Activated T-cell treated with anti-CD3 and anti-CD28 coated beads, Interleukin-2, amount 50 U/mL, for 1 hour (primary cell): ENCODE data around the gene STAT5A.

Experiments
- DNase-seq: peaks from one replicate; pipeline ENCODE4 v3.0.0-alpha.2; 2020

The STAT5A gene

GRCh38 chr17:42270170-42270535, 18.1 kb upstream of the STAT5A start:
- no peak for DNase-seq

GRCh38 chr17:42270596-42270995, 17.7 kb upstream of the STAT5A start:
- DNase-seq, result peak; percentile 14

GRCh38 chr17:42271006-42271778, 17.1 kb upstream of the STAT5A start:
- DNase-seq, result no peak

DNA sequence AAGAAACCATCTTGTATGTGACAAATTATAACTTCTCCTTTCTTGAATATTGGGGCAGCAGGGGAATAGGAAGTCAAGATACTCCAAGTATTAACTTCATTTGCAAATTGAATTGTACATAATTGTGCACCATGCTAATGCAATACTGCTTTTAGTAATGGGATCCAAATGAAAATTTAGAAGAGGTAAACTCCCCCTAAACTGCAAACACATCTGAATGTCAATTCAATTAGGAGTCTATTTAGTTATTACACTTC, 16.6 kb upstream of the STAT5A start:
- DNase-seq, result no peak

GRCh38 chr17:42272162-42272907, 16.0 kb upstream of the STAT5A start:
- no peak for DNase-seq

GRCh38 chr17:42273474-42274252, 14.6 kb upstream of the STAT5A start:
- no peak for DNase-seq

- peak; percentile 3 for DNase-seq
Observed at GRCh38 chr17:42274253-42274542, 14.1 kb upstream of the STAT5A start.

- peak; percentile 19 for DNase-seq
Observed at GRCh38 chr17:42274812-42275526, 13.3 kb upstream of the STAT5A start.

GRCh38 chr17:42275527-42276358, 12.6 kb upstream of the STAT5A start:
- peak; percentile 68 for DNase-seq

- peak; percentile 79 for DNase-seq
Observed at GRCh38 chr17:42276359-42276608, 12.0 kb upstream of the STAT5A start, which contains the start of gene STAT5B. TSS of gene STAT5B (minus strand) at chr17:42276391. CDS start at chr17:42232127, 44,264 bp downstream.

DNA sequence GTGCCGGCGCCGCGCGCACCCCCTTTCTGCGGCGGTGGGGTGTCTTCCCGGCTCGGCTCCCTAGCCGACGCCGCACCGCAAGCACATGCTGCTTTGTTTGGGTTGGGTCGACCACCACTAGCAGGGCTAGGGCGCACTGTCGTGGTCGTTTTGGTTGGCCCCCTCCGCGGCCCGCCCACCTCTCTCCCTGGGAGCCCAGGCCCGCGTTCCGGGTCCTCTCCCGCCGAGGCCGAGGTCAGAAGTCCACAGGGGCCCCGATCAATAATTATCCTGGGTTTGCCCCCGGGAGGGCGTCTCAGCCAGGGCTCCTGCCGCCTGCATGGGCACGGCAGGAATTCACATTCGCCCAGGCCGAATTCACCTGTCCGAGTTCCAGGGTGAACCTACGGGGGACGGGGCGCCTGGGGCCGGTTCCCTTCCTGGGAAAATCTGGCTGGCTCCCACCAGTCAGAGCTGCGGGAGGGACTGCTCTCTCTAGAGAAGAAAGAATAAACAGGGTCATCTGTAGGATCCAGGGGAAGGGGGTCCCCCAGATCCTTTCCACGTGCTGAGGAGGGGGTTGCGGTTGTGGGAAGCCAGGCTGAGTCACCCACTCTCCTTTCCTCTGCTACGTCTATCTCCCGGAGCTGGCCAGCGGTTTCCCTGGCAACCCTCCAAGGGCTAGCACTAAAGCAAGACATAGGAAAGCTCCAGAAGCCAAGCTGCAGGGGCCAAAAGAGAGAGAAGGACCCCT, 11.5 kb upstream of the STAT5A start:
- peak; percentile 49 for DNase-seq

DNA sequence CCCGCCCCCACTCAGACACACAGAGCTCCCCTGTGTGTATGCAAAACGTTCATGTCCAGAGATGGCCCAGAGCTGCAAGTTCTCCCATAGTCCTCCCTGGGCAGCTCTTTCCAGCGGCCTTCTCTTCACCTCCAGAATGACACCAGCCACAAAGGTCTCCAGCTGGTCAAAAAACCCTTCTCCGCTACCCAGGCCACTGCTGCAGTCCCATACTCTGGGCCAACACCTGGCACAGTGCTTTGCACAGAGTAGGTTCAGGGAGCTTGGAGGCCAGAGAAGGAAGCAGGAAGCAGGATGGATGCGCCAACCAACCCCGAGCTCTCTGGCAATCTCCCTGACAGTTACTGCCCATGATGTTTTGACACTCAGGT, 11.0 kb upstream of the STAT5A start:
- no peak for DNase-seq

DNA sequence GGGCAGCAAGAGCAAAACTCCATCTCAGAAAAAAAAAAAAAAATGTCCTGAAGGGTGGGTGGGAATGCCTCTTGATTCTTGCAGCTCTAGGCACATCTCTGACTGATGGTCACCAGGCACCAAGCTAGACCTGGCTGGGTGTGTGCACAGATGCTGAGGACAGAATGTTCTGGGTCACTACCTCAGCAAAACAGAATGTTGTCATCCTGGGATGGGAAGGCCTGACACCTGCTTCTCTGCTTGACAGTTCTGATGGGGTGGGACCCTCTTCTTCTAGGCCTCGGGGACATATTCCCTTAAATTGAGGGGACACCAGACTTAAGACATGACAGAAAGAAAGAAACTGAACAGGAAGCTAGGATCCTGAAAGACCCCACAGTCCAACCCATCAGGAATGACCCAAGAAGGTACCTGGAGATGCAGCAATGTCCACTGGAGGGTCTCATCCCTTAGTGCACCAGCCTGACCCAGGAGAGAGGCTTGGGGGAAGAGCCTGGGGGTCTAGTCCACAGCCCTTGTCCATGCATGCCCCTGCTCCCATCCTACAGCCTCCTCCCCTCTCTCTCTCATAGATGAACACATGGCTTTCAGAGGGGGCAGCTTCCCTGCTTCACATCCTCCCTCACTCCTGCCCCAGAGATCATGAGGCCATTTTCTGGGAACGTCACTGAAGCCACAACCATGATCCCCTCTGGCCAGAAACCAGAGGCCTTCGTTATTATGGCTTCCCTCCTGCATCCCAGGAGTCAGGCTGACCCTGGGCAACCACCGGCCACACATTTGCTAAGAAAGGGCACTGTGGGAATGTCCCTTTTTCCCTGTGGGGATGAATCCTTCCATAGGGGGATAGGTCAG, 8.3 kb upstream of the STAT5A start:
- peak; percentile 11 for DNase-seq

GRCh38 chr17:42281571-42282096, 6.7 kb upstream of the STAT5A start:
- peak; percentile 15 for DNase-seq

DNA sequence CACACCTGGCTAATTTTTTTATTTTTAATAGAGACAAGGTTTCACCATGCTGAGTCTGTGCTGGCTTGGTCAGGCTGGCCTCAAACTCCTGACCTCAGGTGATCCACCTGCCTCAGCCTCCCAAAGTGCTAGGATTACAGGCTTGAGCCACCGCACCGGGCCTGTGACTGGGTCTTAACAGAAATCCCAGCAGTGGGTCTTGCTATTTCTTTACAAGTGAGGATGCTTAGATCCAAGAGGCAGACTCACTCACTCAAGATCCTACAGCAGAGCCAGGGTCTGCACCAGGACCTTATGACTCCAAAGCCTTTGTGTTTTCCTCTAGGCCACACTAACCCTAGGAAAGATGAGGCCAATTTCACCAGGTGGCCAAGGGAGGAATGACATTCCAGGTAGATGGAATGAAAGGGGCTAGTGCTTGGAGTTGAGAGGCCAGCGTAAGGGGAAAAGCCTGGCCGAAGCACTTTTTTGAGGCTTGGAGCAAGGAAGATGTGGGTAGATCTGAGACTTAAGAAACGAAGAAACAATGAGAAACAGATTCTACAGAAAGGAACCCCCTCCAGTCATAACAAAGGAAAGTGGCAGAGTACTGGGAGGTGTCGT, 5.7 kb upstream of the STAT5A start:
- peak; percentile 16 for DNase-seq

DNA sequence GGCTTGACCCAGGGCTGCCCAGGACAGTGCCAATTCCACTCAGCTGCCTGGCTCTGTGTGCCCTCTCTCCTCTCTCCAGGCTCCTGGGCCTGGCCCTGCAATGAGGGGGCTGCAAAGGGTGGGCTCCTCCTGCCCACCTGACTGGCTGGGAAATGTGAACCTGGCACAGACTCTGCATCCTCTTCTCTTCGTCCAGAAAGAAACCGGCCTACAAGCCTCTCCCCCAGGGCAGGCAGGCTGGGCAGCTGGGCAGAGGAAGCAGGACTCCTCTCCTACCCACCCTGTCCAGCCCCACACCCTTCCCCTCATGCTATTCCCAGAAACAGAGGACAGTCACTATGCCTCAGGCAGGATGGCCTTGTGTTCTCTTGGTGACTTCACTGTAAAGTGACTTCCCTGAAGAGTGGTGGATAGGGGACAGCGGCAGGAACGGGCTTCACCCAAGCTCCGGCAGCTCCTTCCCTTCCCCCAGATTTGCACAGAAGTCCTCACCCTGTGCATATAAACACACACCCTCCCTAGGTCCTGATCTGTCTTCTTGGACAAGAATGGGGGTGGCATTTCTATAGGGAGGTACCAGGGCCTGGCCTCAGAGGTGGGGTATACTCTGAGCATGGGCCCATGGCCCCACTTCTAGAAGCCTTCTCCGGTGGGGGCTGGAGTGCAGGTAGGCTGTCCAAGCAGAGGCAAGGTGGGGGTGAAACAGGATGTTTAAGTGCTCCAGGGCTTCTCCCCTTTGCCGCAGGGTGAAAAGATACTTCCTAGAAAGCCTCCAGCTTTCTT, 4.9 kb upstream of the STAT5A start:
- DNase-seq, result peak; percentile 16

- no peak for DNase-seq
Observed at GRCh38 chr17:42284024-42284369, 4.3 kb upstream of the STAT5A start.

DNA sequence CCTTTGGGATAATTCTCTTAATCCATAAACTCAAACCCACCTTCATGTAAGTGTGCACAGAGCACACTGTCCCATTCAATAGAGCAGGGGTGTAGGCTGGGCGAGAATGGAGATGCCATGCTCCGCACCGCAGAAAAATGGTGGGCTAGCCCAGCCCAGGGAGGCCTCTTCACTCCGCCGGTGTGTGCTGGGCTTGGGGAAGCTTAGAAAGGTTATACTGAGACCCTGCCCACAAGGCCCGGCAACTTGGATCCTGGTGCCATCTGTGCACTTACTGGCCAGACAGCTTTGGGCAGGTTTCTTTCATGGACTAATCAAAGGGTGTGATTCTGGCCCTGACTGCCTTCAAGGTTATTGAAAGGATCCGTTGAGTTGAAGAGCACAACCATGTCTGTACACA, 3.7 kb upstream of the STAT5A start:
- DNase-seq, result peak; percentile 17

DNA sequence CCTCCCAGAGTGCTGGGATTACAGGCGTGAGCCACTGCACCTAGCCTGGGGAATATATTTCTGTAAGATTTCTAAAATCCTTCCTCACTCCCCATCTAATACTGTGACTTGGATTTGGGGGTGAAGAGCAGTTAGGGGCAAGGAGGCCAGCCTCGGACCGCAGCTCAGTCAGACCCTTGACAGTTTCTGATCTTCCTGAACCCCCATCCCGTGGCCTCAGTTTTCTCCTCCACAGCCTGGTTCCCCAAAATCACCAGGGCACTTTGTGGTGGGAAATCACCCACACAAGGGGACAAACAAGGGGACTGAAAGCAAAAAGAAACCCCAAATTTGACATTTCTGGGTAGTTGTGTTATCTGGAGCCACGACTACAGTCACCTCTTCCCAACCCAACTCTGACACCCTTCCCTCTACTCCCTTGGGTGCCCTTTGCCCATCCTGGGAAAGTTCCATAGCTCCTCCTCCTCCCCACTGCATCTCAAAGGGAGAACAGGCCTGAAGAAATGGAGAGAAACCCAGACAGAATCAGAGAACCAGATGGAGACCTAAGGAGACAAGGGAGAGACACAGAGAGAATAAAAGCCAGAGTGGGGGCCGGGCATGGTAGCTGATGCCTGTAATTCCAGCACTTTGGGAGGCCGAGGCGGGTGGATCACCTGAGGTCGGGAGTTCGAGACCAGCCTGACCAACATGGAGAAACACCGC, 2.8 kb upstream of the STAT5A start:
- DNase-seq, result peak; percentile 4
